T follicular helper cell (primary cell): ENCODE measurements around the gene ABCB8.
A peak's percentile ranks its signal among the peaks of the same experiment; 100 is the strongest.

Experiments used
- DNase-seq: peaks from one replicate; pipeline ENCODE4 v3.0.0-alpha.2; 2020; ENCODE audit warnings: low read depth

The ABCB8 gene

GRCh38 chr7:151085691-151086620, 57.7 kb downstream of the ABCB8 start, which contains the start of gene AGAP3:
Gene AGAP3 (plus strand): TSS chr7:151086475. CDS start chr7:151086742, 267 bp downstream.
- peak; percentile 64 for DNase-seq

DNA sequence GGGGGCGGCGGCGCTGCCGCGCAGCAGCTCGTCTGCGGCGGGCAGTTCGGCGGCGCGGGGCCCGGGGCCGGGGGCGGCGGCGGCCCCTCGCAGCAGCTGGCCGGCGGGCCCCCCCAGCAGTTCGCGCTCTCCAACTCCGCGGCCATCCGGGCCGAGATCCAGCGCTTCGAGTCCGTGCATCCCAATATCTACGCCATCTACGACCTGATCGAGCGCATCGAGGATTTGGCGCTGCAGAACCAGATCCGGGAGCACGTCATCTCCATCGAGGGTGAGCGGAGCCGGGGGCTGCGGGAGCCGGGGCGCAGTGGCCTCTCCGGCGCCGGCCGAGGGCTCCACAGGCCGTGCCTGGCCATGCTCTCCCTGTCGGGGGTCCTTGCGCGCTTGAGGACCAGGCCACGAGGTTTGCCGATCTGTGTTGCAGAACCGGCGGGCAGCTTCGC, 58.6 kb downstream of the ABCB8 start:
- DNase-seq: no peak

- DNase-seq: no peak
Measured at GRCh38 chr7:151087245-151088018, 59.2 kb downstream of the ABCB8 start.

DNA sequence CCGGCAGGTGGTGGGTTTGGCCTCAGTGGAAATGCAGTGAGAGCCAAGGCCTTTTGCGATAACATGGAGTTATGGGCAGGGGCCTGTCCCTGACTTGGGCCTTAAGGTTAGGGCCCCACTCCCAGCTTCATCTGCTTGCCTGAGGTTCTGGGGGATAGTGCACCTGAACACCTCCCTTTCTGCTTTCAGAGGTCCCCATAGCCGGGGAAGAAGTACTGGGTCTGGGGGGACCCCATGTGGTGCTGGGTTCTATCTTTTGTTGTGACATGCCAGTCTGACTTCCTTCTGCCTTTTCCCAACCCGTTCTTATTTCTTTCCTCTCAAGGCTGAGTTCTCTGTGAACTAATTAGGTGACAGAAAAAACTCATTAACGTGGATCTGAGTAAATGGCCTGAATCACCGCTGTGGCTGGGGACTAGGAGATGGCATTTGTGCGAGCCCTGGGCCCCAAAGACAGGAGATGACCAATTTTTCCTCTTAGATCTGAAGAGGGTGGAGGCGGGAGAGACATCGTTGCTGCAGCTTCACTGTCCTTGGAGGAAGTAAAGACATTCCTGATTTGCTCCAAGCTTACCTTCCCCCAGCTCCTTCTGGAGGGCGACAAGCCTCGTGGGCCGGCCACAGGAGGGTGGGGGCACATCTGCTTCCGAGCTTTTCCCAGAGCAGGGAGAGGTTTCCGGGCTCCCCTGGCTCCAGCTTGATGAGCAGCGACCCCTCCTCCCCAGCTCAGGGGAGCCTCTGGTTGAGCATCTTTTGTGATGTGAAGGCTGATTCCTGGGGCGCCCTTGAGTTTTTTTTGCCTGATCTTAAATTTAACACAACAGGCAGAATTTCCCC, 60.0 kb downstream of the ABCB8 start:
- no peak for DNase-seq

- DNase-seq: no peak
Measured at GRCh38 chr7:151088856-151089699, 60.8 kb downstream of the ABCB8 start.

GRCh38 chr7:151089893-151090730, 61.9 kb downstream of the ABCB8 start:
- no peak for DNase-seq

- DNase-seq: no peak
Measured at GRCh38 chr7:151091003-151091402, 62.8 kb downstream of the ABCB8 start.

DNA sequence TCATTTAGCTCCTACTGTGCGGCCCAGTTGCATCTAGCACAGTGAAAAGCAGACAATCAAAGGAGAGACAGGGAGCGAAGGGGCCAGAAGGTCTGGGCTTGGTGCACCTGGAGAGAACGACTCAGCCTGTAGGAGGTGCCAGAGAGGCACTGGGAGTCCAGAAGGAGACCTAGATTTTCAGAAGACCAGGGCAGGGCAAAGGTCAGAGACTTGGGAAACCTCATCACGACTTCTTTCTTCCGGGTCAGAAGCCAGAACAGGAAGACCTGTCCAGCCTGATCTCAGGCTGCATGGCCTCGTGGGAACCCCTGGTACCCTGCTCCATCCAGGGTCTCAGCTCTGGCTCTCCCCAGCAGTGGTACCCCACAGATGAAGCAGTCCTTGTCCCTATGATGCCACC, 63.2 kb downstream of the ABCB8 start:
- no peak for DNase-seq

GRCh38 chr7:151091988-151092387, 63.7 kb downstream of the ABCB8 start:
- DNase-seq: no peak

DNA sequence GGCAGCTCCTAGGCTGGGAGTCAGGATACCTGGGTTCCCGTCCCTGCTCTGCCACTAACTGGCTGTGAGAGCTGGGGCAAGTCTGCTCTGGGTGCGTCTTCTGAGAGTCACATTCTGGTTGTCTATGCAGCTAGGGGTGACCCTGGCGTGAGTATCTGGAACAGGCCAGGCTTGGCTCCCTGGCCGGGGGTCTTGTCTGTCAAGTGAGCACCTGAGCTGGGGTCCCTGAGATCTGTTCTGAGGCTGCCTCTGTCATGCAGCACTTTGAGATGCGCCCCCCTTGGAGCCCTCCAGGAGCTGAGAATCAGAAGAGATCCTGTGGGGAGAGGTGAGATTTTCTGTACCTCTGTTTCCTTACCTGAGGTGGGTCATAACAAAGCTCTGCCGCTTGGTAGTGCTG, 65.5 kb downstream of the ABCB8 start:
- DNase-seq: no peak

DNA sequence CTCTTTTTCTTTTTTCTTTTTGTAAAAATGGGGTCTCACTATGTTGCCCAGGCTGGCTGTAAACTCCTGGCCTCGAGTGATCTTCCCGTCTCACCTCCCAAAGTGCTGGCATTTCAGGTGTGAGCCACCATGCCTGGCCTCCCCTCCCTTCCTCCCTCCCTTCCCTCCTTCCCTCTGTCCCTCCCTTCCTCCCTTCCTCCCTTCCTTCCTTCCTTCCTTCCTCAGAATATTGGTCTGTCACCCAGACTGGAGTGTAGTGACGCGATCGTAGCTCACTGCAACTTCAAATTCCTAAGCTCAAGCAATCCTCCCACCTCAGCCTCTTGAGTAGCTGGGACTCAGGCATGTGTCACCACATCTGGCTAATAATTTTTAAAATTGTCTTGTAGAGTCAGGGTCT, 66.4 kb downstream of the ABCB8 start:
- no peak for DNase-seq

DNA sequence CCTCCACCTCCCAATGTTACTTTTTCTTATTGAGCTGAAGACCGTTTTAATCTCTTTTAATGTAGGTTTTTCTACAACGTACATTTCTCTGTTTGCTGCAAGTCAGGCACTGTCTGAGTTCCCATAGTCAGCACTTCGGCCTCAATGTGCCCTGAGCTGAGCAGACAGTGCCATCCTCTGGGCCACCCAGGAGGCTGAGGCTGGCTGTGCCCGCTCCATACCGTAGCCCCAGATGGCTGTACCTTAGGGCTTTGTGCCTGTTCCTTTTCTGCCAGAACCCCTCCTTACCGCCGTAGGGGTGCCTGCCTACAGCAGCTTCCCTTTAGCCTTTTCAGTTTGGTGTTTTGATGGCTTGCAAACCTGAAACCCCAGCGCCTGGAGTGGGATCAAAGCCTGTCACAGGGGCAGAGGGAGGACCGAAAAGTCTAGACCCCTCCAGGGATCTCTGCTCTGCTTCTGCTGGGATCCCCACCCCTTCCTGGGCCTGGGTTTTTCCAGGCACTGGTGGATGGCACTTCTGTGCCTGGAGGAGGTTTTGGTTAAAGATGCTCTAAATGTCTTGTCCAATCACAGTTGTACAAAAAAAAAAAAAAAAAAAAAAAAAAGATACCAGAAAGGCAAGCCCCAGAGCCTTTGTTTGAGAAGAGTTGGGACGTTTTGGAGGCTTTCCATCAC, 67.0 kb downstream of the ABCB8 start:
- DNase-seq: no peak

DNA sequence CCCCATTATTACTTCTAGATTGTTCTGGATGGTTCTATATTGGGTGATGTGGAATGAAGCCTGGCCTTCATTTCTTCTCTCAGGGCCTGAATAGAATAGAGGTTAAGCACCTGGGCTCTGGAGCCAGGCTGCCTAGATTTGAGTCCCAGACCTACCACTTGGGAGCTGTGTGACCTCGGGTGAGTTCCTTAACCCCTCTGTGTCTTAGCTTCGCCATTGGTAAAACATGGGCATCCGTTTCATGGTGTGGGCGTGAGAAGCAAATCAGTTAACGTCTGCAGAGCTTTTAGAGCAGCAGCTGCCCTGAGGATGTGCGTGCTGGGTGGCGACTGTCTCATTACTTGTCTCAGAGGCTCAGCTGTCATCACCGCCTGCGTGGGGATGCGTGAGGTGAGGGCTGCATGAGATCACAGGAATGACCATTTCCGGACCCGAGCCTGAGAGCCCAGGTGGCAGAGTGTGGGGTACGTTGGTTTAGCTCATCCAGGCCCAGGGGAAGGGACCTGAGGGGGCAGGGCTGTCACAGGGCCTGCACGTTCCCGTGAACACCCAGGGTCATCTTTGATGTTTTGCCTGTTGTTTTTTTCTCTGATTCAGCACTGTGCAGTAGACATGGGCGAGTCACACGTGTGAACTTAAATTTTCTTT, 67.7 kb downstream of the ABCB8 start:
- DNase-seq: peak; percentile 35
